Activated B cell treated with CpG ODN at 0.5 μM for 24 hours (primary cell): ENCODE measurements around the gene C22orf39. TPM values are rescaled to one million over a fixed set of nuclear protein-coding genes. Genes with fewer than 3 reads are reported as not detected.
"Not testable (repeated sequence)": the region's sequence is repeated elsewhere in the genome, so short reads cannot be mapped to it uniquely, and the experiment has no call there.

ENCODE experiments used
- ATAC-seq: fragments of 200-7000 bp; cut with Tn5 transposase; one replicate; pipeline ENCODE4 v1.10.0; 2021; ENCODE audit warnings: low read depth, mild to moderate bottlenecking, moderate library complexity
- CTCF ChIA-PET: fragments of 350-600 bp; sonication (Branson Sonifier 250); formaldehyde crosslinking; loops from one replicate; lab custom pipeline; 2021; ENCODE audit warnings: antibody characterized with exemption; lab: Charles Lee
- POLR2A ChIA-PET: fragments of 350-600 bp; sonication (Branson Sonifier 250); formaldehyde crosslinking; loops from one replicate; lab custom pipeline; 2021; ENCODE audit warnings: antibody characterized with exemption; lab: Charles Lee
- DNase-seq: peaks from one replicate; pipeline ENCODE4 v3.0.0; 2022
- H3K27ac Mint-ChIP-seq: one replicate; pipeline ENCODE4 v1.8.0; 2020; ENCODE audit warnings: mixed read lengths
- H3K27me3 Mint-ChIP-seq: one replicate; pipeline ENCODE4 v1.8.0; 2021; ENCODE audit warnings: mixed read lengths
- H3K36me3 Mint-ChIP-seq: one replicate; pipeline ENCODE4 v1.8.0; 2021; ENCODE audit warnings: low read depth, mixed read lengths
- H3K4me1 Mint-ChIP-seq: one replicate; pipeline ENCODE4 v1.8.0; 2021; ENCODE audit warnings: mixed read lengths
- H3K4me3 Mint-ChIP-seq: one replicate; pipeline ENCODE4 v1.8.0; 2020; ENCODE audit warnings: mild to moderate bottlenecking, mixed read lengths
- H3K9me3 Mint-ChIP-seq: one replicate; pipeline ENCODE4 v1.8.0; 2020; ENCODE audit warnings: mixed read lengths
- CTCF ChIP-seq: fragments of 200-600 bp; IDR thresholded peaks from one replicate; pipeline ENCODE4 v1.8.0; 2022; ENCODE audit warnings: antibody characterized with exemption, mild to moderate bottlenecking
- intact Hi-C: fragments of 100-400 bp; cut with micrococcal nuclease; formaldehyde crosslinking; loops from one replicate; pipeline ENCODE4 v1.15.1; 2024
- total RNA-seq: library from RNA; stranded (reverse); gene quantifications from 2 replicates; pipeline ENCODE4 v1.2.3, GENCODE V29; 2022

The C22orf39 gene
- total RNA-seq, 1 donor from 2014 or later = 43.0 TPM

DNA sequence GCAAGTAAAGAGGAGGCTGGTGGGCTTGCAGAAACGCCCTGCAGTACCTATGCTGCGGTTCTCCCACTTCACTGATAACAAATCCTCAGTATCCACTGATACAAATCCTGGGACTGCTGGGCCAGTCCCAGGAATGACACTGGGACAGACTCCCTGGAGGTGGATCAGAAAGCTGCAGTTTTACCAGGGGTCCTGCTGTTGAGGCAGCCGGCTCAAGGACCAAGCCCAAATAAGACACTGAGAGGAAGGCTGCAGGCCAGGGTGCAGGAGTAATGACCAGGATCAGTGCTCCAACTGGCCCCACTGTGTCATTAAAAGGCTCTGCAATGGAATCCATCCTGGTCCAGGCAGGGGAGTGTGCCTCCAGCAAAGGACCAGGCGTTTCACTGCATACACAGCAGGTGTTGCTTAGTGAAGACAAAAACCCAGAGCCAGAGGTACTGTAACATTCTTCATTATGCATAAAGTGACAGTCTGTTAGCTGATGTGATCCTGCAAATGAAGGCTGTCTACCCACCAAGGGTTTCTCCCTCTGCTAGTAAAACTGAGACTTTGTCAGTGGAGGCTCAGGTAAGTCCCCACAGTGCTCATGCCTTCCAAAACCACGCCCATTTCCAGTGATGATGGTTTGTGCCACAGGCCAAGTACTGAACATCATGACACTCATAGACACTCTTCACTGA is 1.4 kb upstream of the C22orf39 start:
- peaks cover 56% of the 10 kb centered on the region for H3K36me3 Mint-ChIP-seq
- intact Hi-C loops = loop anchor here (1.0 to 5.0 kb wide), 4 partner anchors 87 to 270 kb away; partner anchors contain the start of gene CLTCL1
- DNase-seq (no peak), ATAC-seq (no peak)
- peaks cover 30% of the 10 kb centered on the region for H3K4me1 Mint-ChIP-seq
- POLR2A ChIA-PET = interaction anchor here (3.0 kb wide), 1 partner anchor 15 kb away, joined by 92 read pairs; the partner anchor contains the start of genes HIRA and MRPL40
- no peak for TF ChIP-seq CTCF
- peak overlapping the region; percentile 95 for H3K4me3 Mint-ChIP-seq
- peak overlapping the region; percentile 98 for H3K27ac Mint-ChIP-seq
- CTCF ChIA-PET = interaction anchor here (2.0 kb wide), 1 partner anchor 29 kb away, joined by 4 read pairs; no protein-coding TSS in a partner anchor
- no peaks in the 10 kb centered on the region for H3K27me3 Mint-ChIP-seq
- H3K9me3 Mint-ChIP-seq = no peaks in the 10 kb centered on the region

DNA sequence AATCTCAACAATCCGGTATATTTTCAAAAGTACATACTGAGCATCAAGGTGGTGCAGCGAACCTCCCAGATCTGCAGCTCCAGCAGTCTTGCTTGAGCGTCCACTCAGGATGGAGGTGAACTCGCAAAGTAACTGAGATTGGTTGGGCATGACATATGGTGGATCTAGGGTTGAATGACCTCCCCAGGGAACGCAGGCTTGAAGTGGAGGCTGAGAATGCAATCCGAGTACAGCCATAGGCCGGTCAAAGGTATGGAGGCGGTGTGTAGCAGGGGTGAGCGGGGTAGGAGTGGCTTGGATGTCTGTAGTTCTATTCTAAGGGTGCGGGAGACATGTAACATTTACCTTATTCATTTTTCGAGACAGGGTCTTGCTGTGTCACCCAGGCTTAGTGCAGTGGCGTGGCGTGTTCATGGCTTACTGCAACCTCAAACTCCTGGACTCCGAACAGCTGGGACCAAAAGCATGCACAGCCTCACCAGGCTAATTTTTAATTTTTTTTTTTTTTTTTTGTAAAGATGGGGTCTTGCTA is 631 bp upstream of the C22orf39 start:
- Mint-ChIP-seq H3K27ac (peak overlapping the region; percentile 98), H3K27me3 (no peaks in the 10 kb centered on the region), H3K4me1 (peaks cover 31% of the 10 kb centered on the region), H3K9me3 (no peaks in the 10 kb centered on the region), H3K4me3 (peak overlapping the region; percentile 95), H3K36me3 (peaks cover 56% of the 10 kb centered on the region)
- ATAC-seq (peak; percentile 72), DNase-seq (peak; percentile 40)
- no peak for TF ChIP-seq CTCF
- intact Hi-C loops = loop anchor here (1.0 to 5.0 kb wide), 4 partner anchors 86 to 269 kb away; partner anchors contain the start of gene CLTCL1
- ChIA-PET CTCF (interaction anchor here (0.9 to 2.0 kb wide), 3 partner anchors 16 to 182 kb away, joined by 3 to 4 read pairs (median 4); no protein-coding TSS in a partner anchor), POLR2A (interaction anchor here (0.5 to 3.0 kb wide), 7 partner anchors 9 to 236 kb away, joined by 5 to 92 read pairs (median 8); partner anchors contain the start of genes CDC45, CLTCL1, HIRA and MRPL40)

- Mint-ChIP-seq H3K27ac (peak overlapping the region; percentile 87), H3K27me3 (no peaks in the 10 kb centered on the region), H3K4me3 (peak overlapping the region; percentile 95), H3K9me3 (no peaks in the 10 kb centered on the region), H3K4me1 (peaks cover 33% of the 10 kb centered on the region), H3K36me3 (peaks cover 49% of the 10 kb centered on the region)
- CTCF ChIA-PET = interaction anchor here (2.0 kb wide), 1 partner anchor 31 kb away, joined by 4 read pairs; no protein-coding TSS in a partner anchor
- POLR2A ChIA-PET = interaction anchor here (0.6 to 3.0 kb wide), 9 partner anchors 8 to 205 kb away, joined by 3 to 92 read pairs (median 8); partner anchors contain the start of genes CDC45, CLTCL1, HIRA and MRPL40
- intact Hi-C loops = loop anchor here (1.0 to 5.0 kb wide), 4 partner anchors 14 to 154 kb away; partner anchors contain the start of genes CDC45, CLTCL1, MRPL40 and UFD1
- DNase-seq (no peak), ATAC-seq (no peak)
- no peak for TF ChIP-seq CTCF
Observed at GRCh38 chr22:19446603-19447329, 745 bp downstream of the C22orf39 start.

DNA sequence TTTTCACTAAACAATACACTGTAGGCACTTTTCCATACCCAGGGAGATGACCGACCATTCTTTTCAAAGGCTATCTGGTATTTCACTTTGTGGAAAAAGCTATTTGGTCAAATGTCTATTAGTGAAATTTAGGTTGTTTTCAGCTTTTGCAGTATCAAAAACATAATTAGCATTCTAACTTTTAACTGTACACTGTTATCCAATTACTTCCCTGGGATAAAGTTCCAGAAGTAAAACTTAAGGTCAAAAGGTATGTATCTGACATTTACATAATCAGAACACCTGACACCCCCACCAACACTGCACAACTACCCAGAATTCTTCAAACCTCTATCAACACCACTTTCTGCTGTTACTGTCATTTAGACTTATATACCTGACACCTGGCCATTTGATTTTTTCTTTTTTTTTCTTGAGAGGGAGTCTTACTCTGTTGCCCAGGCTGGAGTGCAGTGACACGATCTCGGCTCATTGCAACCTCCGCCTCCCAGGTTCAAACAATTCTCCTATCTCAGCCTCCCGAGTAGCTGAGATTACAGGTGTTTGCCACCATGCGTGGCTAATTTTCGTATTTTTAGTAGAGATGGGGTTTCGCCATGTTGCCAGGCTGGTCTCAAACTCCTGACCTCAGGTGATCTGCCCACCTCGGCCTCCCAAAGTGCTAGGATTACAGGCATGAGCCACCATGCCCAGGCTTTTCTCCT is 2.1 kb downstream of the C22orf39 start:
- Mint-ChIP-seq H3K36me3 (peaks cover 52% of the 10 kb centered on the region), H3K4me1 (peaks cover 34% of the 10 kb centered on the region), H3K4me3 (peak overlapping the region; percentile 30)
- DNase-seq, H3K27me3 Mint-ChIP-seq, H3K9me3 Mint-ChIP-seq, ATAC-seq, H3K27ac Mint-ChIP-seq: not testable (repeated sequence)
- intact Hi-C loops = loop anchor here (5.0 kb wide), 2 partner anchors 83 to 153 kb away; partner anchors contain the start of gene CLTCL1
- ChIA-PET POLR2A (interaction anchor here (0.9 kb wide), 1 partner anchor 11 kb away, joined by 5 read pairs; no protein-coding TSS in a partner anchor), CTCF (interaction anchor here (1.3 kb wide), 1 partner anchor 184 kb away, joined by 3 read pairs; no protein-coding TSS in a partner anchor)
